GM23248 (cell line): ENCODE measurements around the gene PACS1.

Experiments
- EZH2 ChIP-seq: fragments of 200-600 bp; sonication (generic); IDR thresholded peaks from 2 replicates; pipeline ENCODE4 v1.6.1; 2018; ENCODE audit warnings: antibody characterized with exemption, mild to moderate bottlenecking; ENCODE audit not compliant: insufficient read depth, poor library complexity, severe bottlenecking
- EZH2phosphoT487 ChIP-seq: fragments of 200-600 bp; sonication (generic); IDR thresholded peaks from 2 replicates; pipeline ENCODE4 v1.6.1; 2018; ENCODE audit warnings: antibody characterized with exemption, moderate library complexity, mild to moderate bottlenecking, low read depth; ENCODE audit not compliant: insufficient read depth

GRCh38 chr11:66026017-66026529 lies 44.0 kb upstream of the PACS1 start, which contains the start of gene CATSPER1:
- no peak for TF ChIP-seq EZH2phosphoT487
- TF ChIP-seq EZH2 = no peak
